A549 (cell line): ENCODE data around the gene SVEP1.

Experiments
- CTCF ChIP-seq: fragments of >200 bp; sonication (Bioruptor Twin); formaldehyde crosslinking; IDR thresholded peaks from 3 replicates; pipeline ENCODE4 v1.5.1; 2016
- POLR2A ChIP-seq: IDR thresholded peaks from 2 replicates; pipeline ENCODE4 v1.6.1; 2012; ENCODE audit warnings: mild to moderate bottlenecking, low read length
- SMC3 ChIP-seq: fragments of >200 bp; sonication (Bioruptor Twin); formaldehyde crosslinking; IDR thresholded peaks from 3 replicates; pipeline ENCODE4 v1.6.1; 2018; ENCODE audit warnings: inconsistent platforms
- USF2 ChIP-seq: fragments of 450-650 bp; IDR thresholded peaks from 2 replicates; pipeline ENCODE4 v1.6.1; 2014; ENCODE audit warnings: antibody characterized with exemption

- TF ChIP-seq POLR2A (no peak), USF2 (no peak), SMC3 (no peak), CTCF (no peak)
These were observed 41.2 kb upstream of the SVEP1 start for GRCh38 chr9:110620726-110621125.
